Activated naive CD4-positive, alpha-beta T cell treated with anti-CD3 and anti-CD28 coated beads, Interleukin-2, amount 10 ng/mL, durations not matched to agents 7 days and 5 days (primary cell): ENCODE measurements around the gene MRPS18A.

Experiments used
- CTCF ChIA-PET: fragments of 350-600 bp; sonication (Branson Sonifier 250); formaldehyde crosslinking; loops from one replicate; lab custom pipeline; 2021; ENCODE audit warnings: antibody characterized with exemption; lab: Charles Lee
- DNase-seq: peaks from one replicate; pipeline ENCODE4 v3.0.0-alpha.2; 2020
- H3K27ac Mint-ChIP-seq: one replicate; pipeline ENCODE4 v1.8.0; 2021; ENCODE audit warnings: mild to moderate bottlenecking, moderate library complexity, mixed read lengths
- H3K27me3 Mint-ChIP-seq: one replicate; pipeline ENCODE4 v1.8.0; 2021; ENCODE audit warnings: mild to moderate bottlenecking, mixed read lengths
- H3K36me3 Mint-ChIP-seq: one replicate; pipeline ENCODE4 v1.8.0; 2021; ENCODE audit warnings: mixed read lengths
- H3K4me1 Mint-ChIP-seq: one replicate; pipeline ENCODE4 v1.8.0; 2021; ENCODE audit warnings: mixed read lengths
- H3K4me3 Mint-ChIP-seq: one replicate; pipeline ENCODE4 v1.8.0; 2021; ENCODE audit warnings: mild to moderate bottlenecking, moderate library complexity, mixed read lengths
- H3K9me3 Mint-ChIP-seq: one replicate; pipeline ENCODE4 v1.8.0; 2021; ENCODE audit warnings: mixed read lengths

Gene MRPS18A

GRCh38 chr6:43699564-43700186 is 12.1 kb upstream of the MRPS18A start:
- Mint-ChIP-seq H3K9me3 (no peaks in the 10 kb centered on the region), H3K27ac (no peak overlapping the region), H3K27me3 (peaks cover 79% of the 10 kb centered on the region), H3K4me3 (no peak overlapping the region), H3K36me3 (no peaks in the 10 kb centered on the region), H3K4me1 (no peaks in the 10 kb centered on the region)
- DNase-seq: no peak
- CTCF ChIA-PET: no interaction called here

- Mint-ChIP-seq H3K4me1 (no peaks in the 10 kb centered on the region), H3K27ac (no peak overlapping the region), H3K36me3 (no peaks in the 10 kb centered on the region), H3K9me3 (no peaks in the 10 kb centered on the region), H3K27me3 (peaks cover 74% of the 10 kb centered on the region), H3K4me3 (no peak overlapping the region)
- no peak for DNase-seq
- CTCF ChIA-PET: interaction anchor here (1.2 kb wide), 1 partner anchor 75 kb away, joined by 4 read pairs; no protein-coding TSS in a partner anchor
Measured at GRCh38 chr6:43698584-43699349, 11.2 kb upstream of the MRPS18A start.

- peaks cover 75% of the 10 kb centered on the region for H3K27me3 Mint-ChIP-seq
- DNase-seq: no peak
- CTCF ChIA-PET: no interaction called here
- H3K27ac Mint-ChIP-seq: no peak overlapping the region
- no peaks in the 10 kb centered on the region for H3K4me1 Mint-ChIP-seq
- H3K36me3 Mint-ChIP-seq: no peaks in the 10 kb centered on the region
- no peak overlapping the region for H3K4me3 Mint-ChIP-seq
- no peaks in the 10 kb centered on the region for H3K9me3 Mint-ChIP-seq
Measured at GRCh38 chr6:43697421-43697820, 9.8 kb upstream of the MRPS18A start.

GRCh38 chr6:43695967-43696291 is 8.3 kb upstream of the MRPS18A start:
- Mint-ChIP-seq H3K27ac (no peak overlapping the region), H3K36me3 (no peaks in the 10 kb centered on the region), H3K27me3 (peaks cover 64% of the 10 kb centered on the region), H3K4me1 (no peaks in the 10 kb centered on the region), H3K4me3 (no peak overlapping the region), H3K9me3 (no peaks in the 10 kb centered on the region)
- CTCF ChIA-PET: no interaction called here
- no peak for DNase-seq

GRCh38 chr6:43695215-43695966 is 7.8 kb upstream of the MRPS18A start:
- DNase-seq: no peak
- H3K36me3 Mint-ChIP-seq: no peaks in the 10 kb centered on the region
- CTCF ChIA-PET: no interaction called here
- H3K9me3 Mint-ChIP-seq: no peaks in the 10 kb centered on the region
- H3K4me1 Mint-ChIP-seq: no peaks in the 10 kb centered on the region
- peaks cover 59% of the 10 kb centered on the region for H3K27me3 Mint-ChIP-seq
- H3K27ac Mint-ChIP-seq: no peak overlapping the region
- no peak overlapping the region for H3K4me3 Mint-ChIP-seq

- H3K9me3 Mint-ChIP-seq: no peaks in the 10 kb centered on the region
- H3K27me3 Mint-ChIP-seq: peaks cover 20% of the 10 kb centered on the region
- peaks cover 35% of the 10 kb centered on the region for H3K4me1 Mint-ChIP-seq
- CTCF ChIA-PET: interaction anchor here (1.1 to 2.0 kb wide), 3 partner anchors 22 to 81 kb away, joined by 3 to 12 read pairs (median 3); no protein-coding TSS in a partner anchor
- no peak for DNase-seq
- H3K4me3 Mint-ChIP-seq: no peak overlapping the region
- H3K27ac Mint-ChIP-seq: no peak overlapping the region
- peaks cover 16% of the 10 kb centered on the region for H3K36me3 Mint-ChIP-seq
Measured at GRCh38 chr6:43689421-43689820, 1.8 kb upstream of the MRPS18A start.

GRCh38 chr6:43687079-43687436 is 533 bp downstream of the MRPS18A start:
- DNase-seq: no peak
- Mint-ChIP-seq H3K4me1 (peaks cover 48% of the 10 kb centered on the region), H3K36me3 (peaks cover 16% of the 10 kb centered on the region), H3K27me3 (peaks cover 7% of the 10 kb centered on the region), H3K4me3 (peak overlapping the region; percentile 95), H3K9me3 (no peaks in the 10 kb centered on the region), H3K27ac (peak overlapping the region; percentile 75)
- CTCF ChIA-PET: interaction anchor here (1.6 to 1.8 kb wide), 3 partner anchors 17 to 21 kb away, joined by 6 to 10 read pairs (median 7); no protein-coding TSS in a partner anchor

GRCh38 chr6:43683708-43684455 is 3.7 kb downstream of the MRPS18A start:
- no peak overlapping the region for H3K27ac Mint-ChIP-seq
- H3K4me3 Mint-ChIP-seq: no peak overlapping the region
- H3K4me1 Mint-ChIP-seq: peaks cover 48% of the 10 kb centered on the region
- CTCF ChIA-PET: interaction anchor here (0.9 kb wide), 1 partner anchor 18 kb away, joined by 3 read pairs; no protein-coding TSS in a partner anchor
- H3K9me3 Mint-ChIP-seq: no peaks in the 10 kb centered on the region
- peaks cover 26% of the 10 kb centered on the region for H3K36me3 Mint-ChIP-seq
- no peak for DNase-seq
- H3K27me3 Mint-ChIP-seq: no peaks in the 10 kb centered on the region

GRCh38 chr6:43682724-43683429 is 4.7 kb downstream of the MRPS18A start:
- H3K27ac Mint-ChIP-seq: no peak overlapping the region
- peaks cover 43% of the 10 kb centered on the region for H3K4me1 Mint-ChIP-seq
- no peak overlapping the region for H3K4me3 Mint-ChIP-seq
- CTCF ChIA-PET: interaction anchor here (0.8 to 0.9 kb wide), 2 partner anchors 15 to 17 kb away, joined by 3 read pairs; no protein-coding TSS in a partner anchor
- H3K27me3 Mint-ChIP-seq: no peaks in the 10 kb centered on the region
- no peak for DNase-seq
- H3K9me3 Mint-ChIP-seq: no peaks in the 10 kb centered on the region
- H3K36me3 Mint-ChIP-seq: peaks cover 33% of the 10 kb centered on the region

- Mint-ChIP-seq H3K27me3 (no peaks in the 10 kb centered on the region), H3K27ac (no peak overlapping the region), H3K9me3 (no peaks in the 10 kb centered on the region), H3K4me3 (no peak overlapping the region), H3K4me1 (peaks cover 31% of the 10 kb centered on the region), H3K36me3 (peaks cover 30% of the 10 kb centered on the region)
- CTCF ChIA-PET: interaction anchor here (0.8 to 1.2 kb wide), 5 partner anchors 11 to 93 kb away, joined by 3 to 7 read pairs (median 3); no protein-coding TSS in a partner anchor
- DNase-seq: no peak
Measured at GRCh38 chr6:43681303-43681702, 6.3 kb downstream of the MRPS18A start.

- Mint-ChIP-seq H3K27me3 (no peaks in the 10 kb centered on the region), H3K9me3 (no peaks in the 10 kb centered on the region), H3K4me3 (no peak overlapping the region), H3K27ac (no peak overlapping the region), H3K36me3 (peaks cover 29% of the 10 kb centered on the region), H3K4me1 (peaks cover 25% of the 10 kb centered on the region)
- no peak for DNase-seq
- CTCF ChIA-PET: interaction anchor here (0.8 to 1.2 kb wide), 4 partner anchors 11 to 34 kb away, joined by 3 to 7 read pairs (median 4); no protein-coding TSS in a partner anchor
Measured at GRCh38 chr6:43680308-43681200, 7.0 kb downstream of the MRPS18A start.

- Mint-ChIP-seq H3K36me3 (peaks cover 34% of the 10 kb centered on the region), H3K4me3 (no peak overlapping the region), H3K27me3 (no peaks in the 10 kb centered on the region), H3K9me3 (no peaks in the 10 kb centered on the region), H3K4me1 (peaks cover 10% of the 10 kb centered on the region), H3K27ac (no peak overlapping the region)
- no peak for DNase-seq
- CTCF ChIA-PET: interaction anchor here (0.9 to 3.3 kb wide), 3 partner anchors 9 to 12 kb away, joined by 3 to 13 read pairs (median 3); no protein-coding TSS in a partner anchor
Measured at GRCh38 chr6:43679057-43679456, 8.5 kb downstream of the MRPS18A start.
